Measurements from ENCODE around the gene ZNF222.

The ZNF222 gene

GRCh38 chr19:44055870-44056269, 30.7 kb downstream of the ZNF222 start:
- no peak for DNase-seq

- DNase-seq: no peak
Measured at GRCh38 chr19:44059229-44059628, 34.0 kb downstream of the ZNF222 start.

- DNase-seq: no peak
Measured at GRCh38 chr19:44061038-44061437, 35.9 kb downstream of the ZNF222 start.

- no peak for DNase-seq
Measured at GRCh38 chr19:44066305-44066704, 41.1 kb downstream of the ZNF222 start.

- no peak for DNase-seq
Measured at GRCh38 chr19:44069415-44069814, 44.2 kb downstream of the ZNF222 start.

- peak; percentile 41 to 94 (median 86) for DNase-seq
Measured at GRCh38 chr19:44071824-44072542, 46.8 kb downstream of the ZNF222 start, which contains the start of gene ZNF284. TSS of gene ZNF284 (plus strand) at chr19:44072159. CDS start at chr19:44076390, 4,231 bp downstream.

- peak in 1 of 14 donors; percentile 5 for DNase-seq
Measured at GRCh38 chr19:44072543-44073401, 47.6 kb downstream of the ZNF222 start.

GRCh38 chr19:44076325-44076724, 51.1 kb downstream of the ZNF222 start:
- DNase-seq: no peak

All from C1 segment of cervical spinal cord (tissue), 14 donors.